ENCODE data around the gene KATNAL2.

KATNAL2 gene

GRCh38 chr18:47146206-47146605 lies 228.8 kb downstream of the KATNAL2 start:
- TF ChIP-seq SPI1 (IDR thresholded peaks at IDR 0.05; ENCODE audit: low read depth, low read length) (no peak), POU2F2 (IDR thresholded peaks at IDR 0.05; ENCODE audit: low read depth, low read length) (no peak), TAF1 (IDR thresholded peaks at IDR 0.05; ENCODE audit: low read depth, low read length) (no peak), POLR2A (IDR thresholded peaks at IDR 0.05; ENCODE audit: low read depth, low read length) (no peak), PAX5 (IDR thresholded peaks at IDR 0.05; ENCODE audit: insufficient read depth, low read length, severe bottlenecking) (no peak), POLR2AphosphoS5 (IDR thresholded peaks at IDR 0.05; ENCODE audit: low read depth, low read length) (no peak)
- FAIRE-seq (no peak), DNase-seq (ENCODE audit: insufficient read length, low spot score) (no peak)

DNA sequence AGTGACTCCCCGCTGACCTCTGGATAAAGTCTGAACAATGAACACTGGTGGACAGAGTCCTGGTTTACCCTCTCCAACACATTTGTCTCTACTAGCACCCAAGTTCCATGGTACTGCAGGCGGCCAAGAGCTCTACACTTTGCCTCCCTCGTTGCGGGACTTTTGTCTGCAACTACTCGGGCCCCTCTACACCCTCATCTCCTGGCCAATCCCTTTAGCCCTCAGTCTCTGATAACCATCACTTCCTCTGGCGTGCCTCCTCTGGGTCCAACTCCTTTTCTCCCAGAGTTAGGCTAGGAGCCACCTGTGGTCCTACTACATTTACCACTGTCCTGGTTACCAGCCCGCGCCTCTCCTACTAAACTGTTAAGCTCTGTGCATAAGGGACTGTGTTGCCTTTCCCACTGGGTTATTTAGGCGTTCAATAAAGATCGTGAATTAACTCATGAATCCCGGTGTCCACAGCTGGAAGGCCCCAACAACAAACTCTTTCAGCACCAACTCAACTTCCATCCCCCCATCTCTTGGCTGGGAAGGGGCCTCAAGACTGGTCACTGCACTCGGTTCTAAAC lies 232.1 kb downstream of the KATNAL2 start:
- DNase-seq (ENCODE audit: insufficient read length, low spot score) (no peak), FAIRE-seq (peak; percentile 43)
- no peak for TF ChIP-seq POU2F2 (IDR thresholded peaks at IDR 0.05; ENCODE audit: low read depth, low read length)

DNA sequence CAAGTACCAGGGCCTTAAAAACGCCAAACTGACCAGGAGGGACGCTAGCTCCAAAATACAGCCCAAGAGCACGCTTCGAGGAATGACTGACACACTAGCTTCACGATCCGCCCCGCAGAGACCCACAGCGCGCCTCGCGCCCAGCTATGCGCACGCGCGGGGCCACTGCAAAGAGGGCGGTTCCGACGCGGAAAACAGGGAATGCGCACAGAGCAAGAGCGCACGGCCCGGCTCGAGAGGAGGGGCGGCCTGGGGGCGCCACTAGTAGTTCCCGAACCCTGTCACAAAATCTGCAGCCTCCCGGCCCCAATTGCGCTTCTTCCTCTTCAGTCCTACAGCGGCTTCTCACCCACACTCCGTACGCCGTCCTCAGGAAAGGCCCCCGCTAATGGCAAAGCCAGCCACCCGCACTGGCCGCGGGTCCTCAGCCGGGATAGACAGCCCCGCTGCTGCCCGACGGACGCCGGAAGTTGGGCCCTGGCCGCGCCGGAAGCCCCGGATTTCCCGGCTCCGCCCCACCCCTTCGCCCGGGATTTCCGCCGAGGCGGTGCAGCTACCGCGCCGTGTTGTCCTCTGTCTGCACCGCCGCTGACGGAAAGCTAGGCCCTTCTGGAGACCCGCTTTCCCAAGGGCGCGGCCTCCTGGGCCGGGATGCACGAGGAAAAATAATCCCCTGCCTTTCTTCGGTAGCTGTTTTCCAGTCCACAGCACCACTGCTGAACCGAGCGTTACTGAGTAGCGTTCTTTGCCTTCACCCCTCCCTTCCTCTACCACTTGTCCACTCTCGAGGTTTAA lies 232.8 kb downstream of the KATNAL2 start, which contains the start of gene HDHD2:
HDHD2 (minus strand) TSS at position 472 of the 795 bp plus-strand sequence. CDS start 14,061 bp downstream, outside the sequence.
- TF ChIP-seq POLR2A (IDR thresholded peaks at IDR 0.05; ENCODE audit: low read depth, low read length) (peak; percentile 81), SPI1 (IDR thresholded peaks at IDR 0.05; ENCODE audit: low read depth, low read length) (no peak), TAF1 (IDR thresholded peaks at IDR 0.05; ENCODE audit: low read depth, low read length) (peak; percentile 55), PAX5 (IDR thresholded peaks at IDR 0.05; ENCODE audit: insufficient read depth, low read length, severe bottlenecking) (no peak), POU2F2 (IDR thresholded peaks at IDR 0.05; ENCODE audit: low read depth, low read length) (peak; percentile 33; the same call in 1 of the 2 replicates), POLR2AphosphoS5 (IDR thresholded peaks at IDR 0.05; ENCODE audit: low read depth, low read length) (no peak; the same call in 1 of the 2 replicates)
- DNase-seq (ENCODE audit: insufficient read length, low spot score) (peak; percentile 64), FAIRE-seq (peak; percentile 92)

DNA sequence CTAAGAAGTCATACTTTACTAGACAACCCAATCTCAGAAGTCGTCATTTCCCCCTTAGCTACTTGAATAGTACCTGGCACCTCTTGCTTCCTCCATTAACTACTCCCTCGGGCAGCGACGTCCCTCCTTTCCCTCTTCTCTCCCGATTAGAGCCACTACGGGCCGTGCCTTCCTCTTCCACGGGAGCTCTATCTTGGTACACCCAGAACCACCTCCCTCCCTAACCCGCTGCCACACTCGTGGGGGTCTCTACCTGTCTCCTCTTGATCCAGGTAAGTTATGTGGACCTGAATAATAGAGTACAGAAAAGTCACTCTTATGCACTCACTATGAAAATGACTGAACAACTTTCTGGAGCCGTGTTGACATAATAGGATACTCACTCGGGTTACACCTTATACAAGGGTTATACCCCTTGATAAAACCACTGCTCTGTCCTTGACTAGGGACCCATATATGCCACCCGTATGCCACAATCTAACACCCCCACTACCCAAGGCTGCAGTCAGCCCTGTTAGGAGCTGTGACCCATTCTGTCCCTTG lies 233.5 kb downstream of the KATNAL2 start:
- no peak for TF ChIP-seq POU2F2 (IDR thresholded peaks at IDR 0.05; ENCODE audit: low read depth, low read length)
- no peak for TF ChIP-seq POLR2A (IDR thresholded peaks at IDR 0.05; ENCODE audit: low read depth, low read length)
- TF ChIP-seq POLR2AphosphoS5 (IDR thresholded peaks at IDR 0.05; ENCODE audit: low read depth, low read length) = no peak; the same call in 1 of the 2 replicates
- TF ChIP-seq TAF1 (IDR thresholded peaks at IDR 0.05; ENCODE audit: low read depth, low read length) = no peak
- TF ChIP-seq PAX5 (IDR thresholded peaks at IDR 0.05; ENCODE audit: insufficient read depth, low read length, severe bottlenecking) = no peak
- TF ChIP-seq SPI1 (IDR thresholded peaks at IDR 0.05; ENCODE audit: low read depth, low read length) = no peak

GRCh38 chr18:47151439-47151838 lies 234.0 kb downstream of the KATNAL2 start:
- TF ChIP-seq POLR2AphosphoS5 (IDR thresholded peaks at IDR 0.05; ENCODE audit: low read depth, low read length) (no peak), TAF1 (IDR thresholded peaks at IDR 0.05; ENCODE audit: low read depth, low read length) (no peak), SPI1 (IDR thresholded peaks at IDR 0.05; ENCODE audit: low read depth, low read length) (no peak), POLR2A (IDR thresholded peaks at IDR 0.05; ENCODE audit: low read depth, low read length) (no peak), PAX5 (IDR thresholded peaks at IDR 0.05; ENCODE audit: insufficient read depth, low read length, severe bottlenecking) (no peak), POU2F2 (IDR thresholded peaks at IDR 0.05; ENCODE audit: low read depth, low read length) (no peak)
- DNase-seq (ENCODE audit: insufficient read length, low spot score) (no peak), FAIRE-seq (no peak)

More for the DNA sequence above, 233.5 kb downstream of the KATNAL2 start:
- no peak for DNase-seq (ENCODE audit: insufficient read length, low spot score)
- no peak for FAIRE-seq
